Measurements from ENCODE around the gene ZBTB20. TPM values are rescaled to one million over a fixed set of nuclear protein-coding genes. Genes with fewer than 3 reads are reported as not detected.

The ZBTB20 gene
- total and polyA plus RNA-seq, 2 donors from 2014 or later, result 0.99 to 142 TPM

- FAIRE-seq, result no peak
- DNase-seq, result no peak
Observed at GRCh38 chr3:114572364-114573062, 574.6 kb downstream of the ZBTB20 start.

GRCh38 chr3:114571363-114571762 is 575.7 kb downstream of the ZBTB20 start:
- Histone ChIP-seq H3K27ac (ENCODE audit: low read depth in 2 of 2, low read length in 2 of 2) (no peak overlapping the region), H3K4me1 (ENCODE audit: control insufficient read depth in 2 of 3, insufficient read depth in 2 of 3, low read depth in 1 of 3, low read length in 3 of 3) (peaks cover 0 to 13% (median 9%) of the 10 kb centered on the region in 3 donors), H3K9me3 (ENCODE audit: control insufficient read depth in 2 of 3, insufficient read depth in 1 of 3, low read length in 3 of 3) (no peaks in the 10 kb centered on the region), H3K36me3 (ENCODE audit: control insufficient read depth in 2 of 3, insufficient read depth in 3 of 3, low read length in 3 of 3) (peaks cover 0 to 2% (median 0%) of the 10 kb centered on the region in 3 donors), H3K27me3 (ENCODE audit: control insufficient read depth, insufficient read depth, low read length) (no peaks in the 10 kb centered on the region), H3K4me3 (ENCODE audit: low read length in 3 of 3) (no peak overlapping the region), H3K9ac (ENCODE audit: low read length in 3 of 3) (no peak overlapping the region)
- TF ChIP-seq, protein P1, sequence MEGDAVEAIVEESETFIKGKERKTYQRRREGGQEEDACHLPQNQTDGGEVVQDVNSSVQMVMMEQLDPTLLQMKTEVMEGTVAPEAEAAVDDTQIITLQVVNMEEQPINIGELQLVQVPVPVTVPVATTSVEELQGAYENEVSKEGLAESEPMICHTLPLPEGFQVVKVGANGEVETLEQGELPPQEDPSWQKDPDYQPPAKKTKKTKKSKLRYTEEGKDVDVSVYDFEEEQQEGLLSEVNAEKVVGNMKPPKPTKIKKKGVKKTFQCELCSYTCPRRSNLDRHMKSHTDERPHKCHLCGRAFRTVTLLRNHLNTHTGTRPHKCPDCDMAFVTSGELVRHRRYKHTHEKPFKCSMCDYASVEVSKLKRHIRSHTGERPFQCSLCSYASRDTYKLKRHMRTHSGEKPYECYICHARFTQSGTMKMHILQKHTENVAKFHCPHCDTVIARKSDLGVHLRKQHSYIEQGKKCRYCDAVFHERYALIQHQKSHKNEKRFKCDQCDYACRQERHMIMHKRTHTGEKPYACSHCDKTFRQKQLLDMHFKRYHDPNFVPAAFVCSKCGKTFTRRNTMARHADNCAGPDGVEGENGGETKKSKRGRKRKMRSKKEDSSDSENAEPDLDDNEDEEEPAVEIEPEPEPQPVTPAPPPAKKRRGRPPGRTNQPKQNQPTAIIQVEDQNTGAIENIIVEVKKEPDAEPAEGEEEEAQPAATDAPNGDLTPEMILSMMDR (IDR thresholded peaks at IDR 0.05; ENCODE audit: borderline replicate concordance, extremely low read depth, insufficient read depth), result no peak
- intact Hi-C loops (cut with DNase I), result no loop called here
- FAIRE-seq, result no peak
- DNase-seq, result no peak

More at GRCh38 chr3:114572364-114573062, 574.6 kb downstream of the ZBTB20 start:
- TF ChIP-seq, protein P1 (IDR thresholded peaks at IDR 0.05; ENCODE audit: borderline replicate concordance, extremely low read depth, insufficient read depth), result no peak
- Histone ChIP-seq H3K9me3 (ENCODE audit: control insufficient read depth in 2 of 3, insufficient read depth in 1 of 3, low read length in 3 of 3) (no peaks in the 10 kb centered on the region), H3K27ac (ENCODE audit: low read depth in 2 of 2, low read length in 2 of 2) (no peak overlapping the region), H3K4me1 (ENCODE audit: control insufficient read depth in 2 of 3, insufficient read depth in 2 of 3, low read depth in 1 of 3, low read length in 3 of 3) (peaks cover 0 to 13% (median 9%) of the 10 kb centered on the region in 3 donors), H3K9ac (ENCODE audit: low read length in 3 of 3) (no peak overlapping the region), H3K27me3 (ENCODE audit: control insufficient read depth, insufficient read depth, low read length) (no peaks in the 10 kb centered on the region), H3K36me3 (ENCODE audit: control insufficient read depth in 2 of 3, insufficient read depth in 3 of 3, low read length in 3 of 3) (peaks cover 0 to 2% (median 0%) of the 10 kb centered on the region in 3 donors), H3K4me3 (ENCODE audit: low read length in 3 of 3) (no peak overlapping the region)
- intact Hi-C loops (cut with DNase I), result no loop called here

- no peak for FAIRE-seq
- TF ChIP-seq, protein P1 (IDR thresholded peaks at IDR 0.05; ENCODE audit: borderline replicate concordance, extremely low read depth, insufficient read depth), result no peak
- H3K9ac ChIP-seq (ENCODE audit: low read length in 3 of 3), result no peak overlapping the region
Observed at GRCh38 chr3:114569186-114569585, 577.9 kb downstream of the ZBTB20 start.

More at GRCh38 chr3:114569186-114569585, 577.9 kb downstream of the ZBTB20 start:
- H3K27me3 ChIP-seq (ENCODE audit: control insufficient read depth, insufficient read depth, low read length), result no peaks in the 10 kb centered on the region
- DNase-seq, result no peak
- H3K4me1 ChIP-seq (ENCODE audit: control insufficient read depth in 2 of 3, insufficient read depth in 2 of 3, low read depth in 1 of 3, low read length in 3 of 3), result peaks cover 0 to 13% (median 9%) of the 10 kb centered on the region in 3 donors
- no peaks in the 10 kb centered on the region for H3K9me3 ChIP-seq (ENCODE audit: control insufficient read depth in 2 of 3, insufficient read depth in 1 of 3, low read length in 3 of 3)
- intact Hi-C loops (cut with DNase I), result no loop called here
- no peak overlapping the region for H3K4me3 ChIP-seq (ENCODE audit: low read length in 3 of 3)
- H3K27ac ChIP-seq (ENCODE audit: low read depth in 2 of 2, low read length in 2 of 2), result no peak overlapping the region
- peaks cover 0 to 2% (median 0%) of the 10 kb centered on the region in 3 donors for H3K36me3 ChIP-seq (ENCODE audit: control insufficient read depth in 2 of 3, insufficient read depth in 3 of 3, low read length in 3 of 3)

Data from kidney (tissue), 14 donors.